HG03097 (cell line): Measurements from ENCODE around the gene AP3B1.
A peak's percentile ranks its signal among the peaks of the same experiment; 100 is the strongest.
"Not testable (repeated sequence)": the region's sequence is repeated elsewhere in the genome, so short reads cannot be mapped to it uniquely, and the experiment has no call there.

Experiments used
- ATAC-seq: cut with Tn5 transposase; IDR thresholded peaks from one replicate; pipeline ENCODE4 v1.9.1; 2021; ENCODE audit not compliant: unreplicated experiment, low FRiP score

AP3B1 gene

GRCh38 chr5:78245136-78245535, 49.4 kb downstream of the AP3B1 start:
- ATAC-seq: no peak

- no peak for ATAC-seq
These were observed 50.9 kb downstream of the AP3B1 start for GRCh38 chr5:78243639-78244038.

- no peak for ATAC-seq
These were observed 51.4 kb downstream of the AP3B1 start for GRCh38 chr5:78243091-78243490.

GRCh38 chr5:78242001-78242400, 52.5 kb downstream of the AP3B1 start:
- ATAC-seq: no peak

GRCh38 chr5:78237911-78238310, 56.6 kb downstream of the AP3B1 start:
- ATAC-seq: no peak

GRCh38 chr5:78236046-78236445, 58.5 kb downstream of the AP3B1 start:
- ATAC-seq: no peak

- no peak for ATAC-seq
These were observed 59.2 kb downstream of the AP3B1 start for GRCh38 chr5:78235289-78235688.

- no peak for ATAC-seq
These were observed 59.7 kb downstream of the AP3B1 start for GRCh38 chr5:78234804-78235203.

GRCh38 chr5:78232163-78232562, 62.3 kb downstream of the AP3B1 start:
- ATAC-seq: no peak

GRCh38 chr5:78224358-78224757, 70.1 kb downstream of the AP3B1 start:
- no peak for ATAC-seq

- peak; percentile 98 for ATAC-seq
These were observed 72.5 kb downstream of the AP3B1 start for GRCh38 chr5:78221964-78222451.

GRCh38 chr5:78221467-78221866, 73.0 kb downstream of the AP3B1 start:
- ATAC-seq: no peak

GRCh38 chr5:78215972-78216371, 78.5 kb downstream of the AP3B1 start:
- no peak for ATAC-seq

- no peak for ATAC-seq
These were observed 78.9 kb downstream of the AP3B1 start for GRCh38 chr5:78215565-78215964.

GRCh38 chr5:78213799-78214198, 80.7 kb downstream of the AP3B1 start:
- ATAC-seq: no peak

- no peak for ATAC-seq
These were observed 83.4 kb downstream of the AP3B1 start for GRCh38 chr5:78211052-78211451.

GRCh38 chr5:78204241-78204640, 90.3 kb downstream of the AP3B1 start:
- no peak for ATAC-seq

GRCh38 chr5:78203815-78204214, 90.7 kb downstream of the AP3B1 start:
- ATAC-seq: no peak

GRCh38 chr5:78190402-78190801, 104.1 kb downstream of the AP3B1 start:
- ATAC-seq: no peak

GRCh38 chr5:78188681-78189080, 105.8 kb downstream of the AP3B1 start:
- not testable (repeated sequence) for ATAC-seq

GRCh38 chr5:78187172-78187571, 107.3 kb downstream of the AP3B1 start:
- no peak for ATAC-seq

- ATAC-seq: no peak
These were observed 111.7 kb downstream of the AP3B1 start for GRCh38 chr5:78182838-78183237.

- ATAC-seq: no peak
These were observed 116.1 kb downstream of the AP3B1 start for GRCh38 chr5:78178356-78178755.
